WTC11 (cell line): ENCODE results near the gene COL16A1. TPM values are rescaled to one million over a fixed set of nuclear protein-coding genes. Genes with fewer than 3 reads are reported as not detected.

ENCODE experiments used
- ATAC-seq: fragments of 200-7000 bp; cut with Tn5 transposase; 2 replicates; pipeline ENCODE4 v1.10.0; 2021; ENCODE audit warnings: mild to moderate bottlenecking, moderate library complexity
- CTCF ChIA-PET: fragments of 300-600 bp; sonication (Branson Sonifier 250); formaldehyde crosslinking; loops from one replicate; lab custom pipeline; 2021; ENCODE audit warnings: antibody characterized with exemption; lab: Charles Lee
- POLR2A ChIA-PET: fragments of 350-600 bp; sonication (Branson Sonifier 250); formaldehyde crosslinking; loops from one replicate; lab custom pipeline; 2021; ENCODE audit warnings: antibody characterized with exemption; lab: Charles Lee
- DNase-seq: peaks from one replicate; pipeline ENCODE4 v3.0.0; 2021; ENCODE audit warnings: low spot score
- H3K27ac Mint-ChIP-seq: 2 replicates; pipeline ENCODE4 v1.8.0; 2021; ENCODE audit warnings: mixed read lengths
- H3K27me3 Mint-ChIP-seq: 2 replicates; pipeline ENCODE4 v1.8.0; 2021; ENCODE audit warnings: low read depth, mild to moderate bottlenecking, moderate library complexity, mixed read lengths
- H3K36me3 Mint-ChIP-seq: 2 replicates; pipeline ENCODE4 v1.8.0; 2021; ENCODE audit warnings: mixed read lengths
- H3K4me1 Mint-ChIP-seq: 2 replicates; pipeline ENCODE4 v1.8.0; 2022; ENCODE audit warnings: mixed read lengths
- H3K4me3 Mint-ChIP-seq: 2 replicates; pipeline ENCODE4 v1.8.0; 2021; ENCODE audit warnings: mild to moderate bottlenecking, moderate library complexity, mixed read lengths
- H3K9me3 Mint-ChIP-seq: 2 replicates; pipeline ENCODE4 v1.8.0; 2021; ENCODE audit warnings: mixed read lengths
- CTCF ChIP-seq: fragments of 200-600 bp; IDR thresholded peaks from 2 replicates; pipeline ENCODE4 v1.8.0; 2022; ENCODE audit warnings: antibody characterized with exemption
- ESRRA ChIP-seq: sonication (generic); formaldehyde crosslinking; IDR thresholded peaks from 2 replicates; pipeline ENCODE4 v1.8.1; 2022; ENCODE audit warnings: mild to moderate bottlenecking, missing genetic modification reagents, borderline replicate concordance
- FOXK1 ChIP-seq: sonication (generic); formaldehyde crosslinking; IDR thresholded peaks from 2 replicates; pipeline ENCODE4 v1.8.0; 2022; ENCODE audit warnings: mild to moderate bottlenecking, moderate library complexity, missing genetic modification reagents
- IRF2 ChIP-seq: sonication (generic); formaldehyde crosslinking; IDR thresholded peaks from 2 replicates; pipeline ENCODE4 v1.8.0; 2022; ENCODE audit warnings: low read depth, missing genetic modification reagents, borderline replicate concordance
- JAZF1 ChIP-seq: fragments of 250-450 bp; sonication (Bioruptor Pico); IDR thresholded peaks from 2 replicates; pipeline ENCODE4 v1.9.0; 2021; ENCODE audit warnings: moderate library complexity, mild to moderate bottlenecking, inconsistent platforms
- NFE2L1 ChIP-seq: sonication (generic); formaldehyde crosslinking; IDR thresholded peaks from 2 replicates; pipeline ENCODE4 v1.8.1; 2023; ENCODE audit warnings: missing genetic modification reagents
- PRDM15 ChIP-seq: sonication (generic); formaldehyde crosslinking; IDR thresholded peaks from 2 replicates; pipeline ENCODE4 v1.8.0; 2022; ENCODE audit warnings: missing genetic modification reagents
- SP1 ChIP-seq: sonication (generic); formaldehyde crosslinking; conservative IDR thresholded peaks from 2 replicates; pipeline ENCODE4 v1.8.1; 2022; ENCODE audit warnings: missing genetic modification reagents
- STAT6 ChIP-seq: sonication (generic); formaldehyde crosslinking; conservative IDR thresholded peaks from 2 replicates; pipeline ENCODE4 v1.8.1; 2023; ENCODE audit warnings: mild to moderate bottlenecking, low read depth, missing genetic modification reagents, moderate library complexity
- TP53 ChIP-seq: sonication (generic); formaldehyde crosslinking; IDR thresholded peaks from 2 replicates; pipeline ENCODE4 v1.8.1; 2023; ENCODE audit warnings: mild to moderate bottlenecking, missing genetic modification reagents
- ZBTB43 ChIP-seq: sonication (generic); formaldehyde crosslinking; IDR thresholded peaks from 2 replicates; pipeline ENCODE4 v1.8.1; 2023; ENCODE audit warnings: mild to moderate bottlenecking, missing genetic modification reagents
- ZNF232 ChIP-seq: sonication (generic); formaldehyde crosslinking; IDR thresholded peaks from 2 replicates; pipeline ENCODE4 v1.8.0; 2022; ENCODE audit warnings: mild to moderate bottlenecking, missing genetic modification reagents
- ZNF425 ChIP-seq: fragments of 250-450 bp; sonication (Bioruptor Pico); conservative IDR thresholded peaks from 2 replicates; pipeline ENCODE4 v1.9.0; 2021; ENCODE audit warnings: mild to moderate bottlenecking
- total RNA-seq: library from RNA; stranded (reverse); gene quantifications from 3 replicates; pipeline ENCODE4 v1.2.3, GENCODE V29; 2021

COL16A1 gene
- total RNA-seq, 1 experiment from 2014 or later = 8.8 TPM

GRCh38 chr1:31669786-31670592 lies 33.8 kb downstream of the COL16A1 start:
- POLR2A ChIA-PET = interaction anchor here (1.0 kb wide), 1 partner anchor 26 kb away, joined by 3 read pairs; no protein-coding TSS in a partner anchor
- no peaks in the 10 kb centered on the region for H3K36me3 Mint-ChIP-seq
- 0 out of 2 replicates have a peak overlapping the region, but pooled peaks have one; percentile 16 for H3K27ac Mint-ChIP-seq
- peaks cover 19% of the 10 kb centered on the region for H3K4me1 Mint-ChIP-seq
- no peak for TF ChIP-seq TP53 (CRISPR knock-in tag)
- TF ChIP-seq SP1 (CRISPR knock-in tag) = no peak
- TF ChIP-seq ZBTB43 (CRISPR knock-in tag) = no peak
- no peak for TF ChIP-seq JAZF1 (CRISPR knock-in tag)
- TF ChIP-seq ZNF425 = no peak
- no peak for TF ChIP-seq STAT6 (CRISPR knock-in tag)
- TF ChIP-seq CTCF = no peak
- no peak for TF ChIP-seq NFE2L1
- no peak for TF ChIP-seq ESRRA (CRISPR knock-in tag)
- no peak for TF ChIP-seq IRF2 (CRISPR knock-in tag)
- TF ChIP-seq ZNF232 (CRISPR knock-in tag) = no peak
- TF ChIP-seq PRDM15 = no peak
- no peak for TF ChIP-seq FOXK1
- TF ChIP-seq, all 79 proteins: peak for 0
- Mint-ChIP-seq H3K4me3 (peak overlapping the region; percentile 18; the same call in 1 of the 2 replicates), H3K27me3 (no peaks in the 10 kb centered on the region), H3K9me3 (no peaks in the 10 kb centered on the region)
- DNase-seq (no peak), ATAC-seq (peak; percentile 59)
- CTCF ChIA-PET = interaction anchor here (0.6 to 4.1 kb wide), 30 partner anchors 8 to 294 kb away, joined by 3 to 46 read pairs (median 5); partner anchors contain the start of genes COL16A1, PEF1 and SPOCD1
